ENCODE results near the gene FGF1.
"Not testable (repeated sequence)": the region's sequence is repeated elsewhere in the genome, so short reads cannot be mapped to it uniquely, and the experiment has no call there.

- TF ChIP-seq CTCF, POLR2A (IDR thresholded peaks at IDR 0.05): not testable (repeated sequence)
These were observed 37.8 kb downstream of the FGF1 start for GRCh38 chr5:142648108-142648507.
